Measurements from ENCODE around the gene ORAI3.

The ORAI3 gene

DNA sequence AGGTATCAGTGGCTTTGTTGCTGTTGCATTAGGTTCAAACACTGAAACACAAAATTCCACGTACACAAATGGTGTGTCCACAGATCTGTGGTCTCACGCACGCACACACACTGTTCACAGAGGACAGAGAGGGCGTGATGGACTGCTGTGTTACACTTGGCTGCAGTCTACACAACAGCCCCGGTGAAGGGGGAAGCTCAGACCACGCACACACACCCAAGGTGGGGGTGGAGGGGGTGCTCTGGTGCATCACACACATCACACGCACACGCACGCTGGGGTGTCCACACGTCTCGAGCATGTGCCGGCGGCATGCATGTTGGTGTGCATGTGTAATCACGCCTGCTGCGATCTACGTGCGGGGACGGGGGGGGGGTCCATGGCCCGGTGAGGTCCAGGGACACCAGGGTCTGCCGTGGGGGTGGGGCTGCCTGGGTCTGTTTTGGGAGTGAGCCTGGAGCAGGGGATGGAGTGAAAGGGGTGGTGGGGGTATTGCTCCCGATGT is 43.5 kb downstream of the ORAI3 start:
- DNase-seq (ENCODE audit: low spot score), result no peak

DNA sequence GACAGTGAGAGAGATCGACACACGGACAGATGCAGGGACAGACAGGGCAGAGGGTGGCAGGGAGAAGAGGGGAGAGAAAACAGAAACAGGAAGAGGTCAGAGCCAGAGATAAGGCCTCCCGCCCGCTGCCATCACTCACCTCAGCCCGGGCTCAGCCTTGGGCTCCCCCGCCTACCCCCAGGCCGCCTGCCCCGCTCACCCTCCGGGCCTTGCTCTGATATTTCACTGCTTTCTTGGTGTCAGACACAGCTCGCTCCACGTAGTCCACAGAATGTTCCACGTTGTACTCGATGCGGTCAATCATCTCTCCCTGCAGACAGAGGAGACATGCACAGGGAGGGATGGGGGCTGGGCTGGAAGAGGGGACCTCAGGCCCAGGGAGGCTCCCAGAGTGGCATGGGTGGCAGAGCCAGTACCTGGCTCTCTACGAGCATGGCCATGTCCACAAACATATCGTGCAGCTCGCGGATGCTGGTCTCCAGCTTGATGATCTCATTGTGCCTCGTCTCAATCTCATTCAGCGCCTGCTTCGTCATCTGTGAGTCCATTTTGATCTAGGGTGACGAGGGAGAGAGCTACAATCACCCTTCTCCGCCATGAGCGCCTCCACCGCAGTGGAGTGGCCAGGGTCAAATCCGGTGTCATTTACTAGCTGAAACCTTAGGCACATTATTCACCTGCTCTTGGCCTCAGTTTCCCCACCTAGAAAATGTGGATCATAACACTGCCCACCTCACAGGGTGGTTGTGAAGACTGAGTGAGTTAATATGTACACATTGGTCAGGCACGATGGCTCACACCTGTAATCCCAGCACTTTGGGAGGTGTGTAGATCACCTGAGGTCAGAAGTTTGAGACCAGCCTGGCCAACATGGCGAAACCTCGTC is 44.3 kb downstream of the ORAI3 start:
- DNase-seq (ENCODE audit: low spot score), result no peak

DNA sequence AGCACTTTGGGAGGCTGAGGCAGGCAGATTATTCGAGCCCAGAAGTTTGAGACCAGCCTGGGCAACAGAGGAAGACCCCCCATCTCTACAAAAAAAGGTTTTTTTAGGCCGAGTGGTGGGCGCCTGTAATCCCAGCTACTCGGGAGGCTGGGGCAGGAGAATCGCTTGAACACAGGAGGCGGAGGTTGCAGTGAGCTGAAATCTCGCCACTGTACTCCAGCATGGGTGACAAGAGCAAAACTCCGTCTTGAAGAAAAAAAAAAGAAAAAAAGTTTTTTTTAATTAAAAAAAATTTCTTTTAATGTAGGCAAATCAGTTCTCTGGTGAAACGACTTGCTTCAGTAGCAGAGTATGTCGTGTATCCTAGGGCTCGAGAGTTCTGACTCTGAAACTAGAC is 47.1 kb downstream of the ORAI3 start:
- DNase-seq (ENCODE audit: low spot score), result no peak

DNA sequence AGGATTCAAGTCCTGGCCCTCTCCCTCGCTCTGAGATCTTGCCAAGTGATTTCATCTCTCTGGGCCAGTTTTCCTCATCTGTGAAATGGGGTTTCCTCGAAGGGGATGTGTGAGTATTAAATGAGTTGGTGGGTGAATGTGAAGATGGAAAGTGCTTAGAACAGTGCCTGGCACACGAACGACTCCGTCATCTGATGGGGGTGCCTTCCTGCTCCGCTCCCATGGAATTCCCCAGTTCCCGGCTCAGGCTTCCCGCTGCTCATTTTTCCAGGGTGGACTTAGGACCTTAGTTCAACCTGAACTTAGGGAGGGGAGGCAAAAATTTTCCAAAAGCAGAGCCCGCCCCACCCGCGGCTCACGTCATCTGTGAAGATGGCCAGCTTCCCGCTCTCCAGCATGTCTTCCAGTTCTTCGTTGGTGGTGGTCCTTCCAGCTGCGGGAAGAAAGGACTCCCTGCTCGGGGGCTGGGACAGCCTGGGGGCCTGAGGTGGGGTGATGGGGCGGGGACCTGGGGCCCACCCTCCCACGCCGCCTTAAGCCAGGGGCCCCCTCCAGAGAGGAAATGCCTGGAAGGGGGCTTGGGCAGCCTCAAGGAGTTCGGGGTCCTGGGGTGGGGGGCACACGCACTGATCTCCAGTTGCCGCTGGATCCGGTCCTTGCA is 47.6 kb downstream of the ORAI3 start:
- DNase-seq (ENCODE audit: low spot score), result peak; percentile 41

DNA sequence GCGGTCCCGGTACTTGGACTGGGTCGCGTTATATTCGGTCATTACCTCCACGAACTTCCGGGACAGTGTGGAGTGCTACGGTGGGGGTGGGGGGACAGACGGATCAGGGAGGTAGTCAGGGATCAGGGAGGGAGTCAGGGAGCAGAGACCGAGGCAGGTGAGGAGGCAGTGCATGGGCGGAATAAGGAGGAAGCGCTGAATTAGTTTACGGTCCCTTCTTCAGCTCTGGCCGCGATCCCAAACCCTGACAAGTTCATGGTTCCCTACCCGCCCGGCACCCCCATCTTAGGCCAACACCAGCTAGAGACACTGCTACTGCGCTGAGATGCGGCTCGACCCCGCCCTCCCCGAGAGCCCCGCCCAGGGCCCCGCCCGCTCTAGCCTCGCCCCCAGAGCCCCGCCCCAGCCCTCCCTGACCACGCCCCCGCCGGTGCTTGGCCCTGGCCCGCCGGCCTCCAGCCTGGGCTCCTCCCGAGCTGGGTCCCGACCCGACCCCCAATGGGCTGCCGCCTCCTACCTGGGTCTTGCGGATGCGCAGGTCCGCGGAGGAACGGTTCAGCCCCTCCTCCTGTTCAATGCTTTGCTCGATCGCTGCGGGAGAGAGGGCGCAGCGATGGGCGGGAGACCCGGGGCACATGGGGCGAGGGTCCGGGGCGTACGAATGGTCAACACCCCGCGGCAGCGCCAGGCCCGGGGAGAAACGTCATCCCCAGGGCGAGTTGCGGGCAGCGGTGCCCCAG is 48.3 kb downstream of the ORAI3 start:
- peak; percentile 97 for DNase-seq (ENCODE audit: low spot score)

DNA sequence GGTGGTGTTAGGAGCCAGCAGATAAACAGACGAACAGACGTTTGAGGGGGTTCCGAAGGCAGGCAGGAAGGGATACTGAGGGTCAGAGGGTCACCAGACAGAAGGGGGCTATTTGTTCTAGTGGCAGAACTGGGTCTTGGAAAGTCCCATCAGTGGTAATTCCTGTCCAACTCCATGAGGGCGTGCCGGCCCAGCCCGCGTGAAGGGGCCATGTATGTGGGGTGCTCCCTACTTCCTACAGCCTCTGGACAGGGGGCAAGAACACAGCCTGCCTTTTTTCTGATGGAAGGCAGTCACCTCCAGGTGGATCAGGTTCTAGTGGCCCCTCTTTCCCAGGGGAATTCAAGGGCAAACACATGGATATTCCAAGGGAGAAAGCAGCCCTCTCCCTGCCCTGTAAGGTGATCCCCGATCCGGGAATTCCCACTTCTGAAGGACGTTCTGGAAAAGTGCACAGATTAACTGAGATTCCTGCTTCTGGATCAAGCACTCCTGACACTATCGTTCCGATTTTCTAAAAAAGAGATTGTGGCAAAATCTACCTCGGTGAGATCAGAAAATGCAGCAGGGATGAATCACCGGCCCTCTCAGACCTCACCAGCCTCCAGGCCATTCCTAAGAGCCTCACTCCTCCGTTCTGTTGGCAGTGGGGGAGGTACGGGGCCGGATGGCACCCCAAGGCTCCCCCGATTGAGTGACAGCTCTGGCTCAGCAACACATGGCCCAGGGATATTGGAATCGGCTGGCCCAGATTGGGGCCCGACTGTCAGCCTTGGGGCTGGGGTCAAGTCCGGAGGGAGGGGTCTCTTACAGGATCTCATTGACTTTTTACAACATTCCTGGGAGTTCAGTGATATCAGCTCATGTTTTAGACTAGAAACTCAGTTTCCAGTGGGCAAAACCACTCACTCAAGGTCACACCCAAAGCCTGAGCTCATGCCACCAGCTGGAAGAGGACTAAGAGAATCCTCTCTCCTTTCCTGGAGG is 49.1 kb downstream of the ORAI3 start:
- peak; percentile 91 for DNase-seq (ENCODE audit: low spot score)

DNA sequence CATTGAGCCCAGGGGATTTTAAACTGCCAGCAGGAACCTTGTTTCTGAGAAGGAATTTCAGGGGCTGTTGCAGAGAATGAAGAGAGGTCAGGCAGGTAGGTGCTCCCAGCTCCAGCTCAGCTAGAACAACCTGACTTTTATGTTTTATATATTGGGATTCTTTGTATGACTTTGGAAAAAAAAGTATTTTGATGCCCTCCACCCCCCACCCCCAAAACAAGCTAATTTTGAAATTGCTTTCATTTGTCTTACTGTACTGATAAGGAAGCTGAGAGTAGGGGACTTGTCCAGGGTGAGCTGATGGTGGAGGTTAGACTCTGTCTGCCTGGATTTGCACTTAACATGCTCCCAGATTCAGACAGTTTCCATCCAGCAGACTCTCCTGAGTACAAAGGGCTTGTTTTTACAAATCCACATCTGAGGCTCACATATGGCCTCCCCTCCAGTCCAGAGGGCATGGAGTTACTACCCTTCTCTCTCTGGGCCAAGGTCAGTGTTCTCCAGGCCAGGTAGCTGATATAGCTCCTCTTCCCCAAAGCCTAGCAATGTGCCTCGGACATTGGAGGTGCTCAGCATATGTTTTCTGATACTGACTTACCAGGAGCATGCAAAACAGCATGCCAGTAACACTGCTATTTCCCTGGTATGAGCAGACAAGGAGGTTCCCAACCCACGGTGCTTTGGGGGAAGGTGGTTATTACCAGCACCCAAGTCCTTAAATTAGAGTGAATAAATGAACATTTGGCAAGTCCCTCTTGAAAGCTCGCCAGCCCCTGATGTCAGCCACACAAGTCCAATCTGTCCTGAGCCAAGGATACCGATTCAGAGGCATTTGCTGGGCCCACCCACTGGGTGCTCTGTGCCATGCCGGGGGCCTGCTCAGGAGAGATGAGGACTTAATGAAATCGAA is 50.2 kb downstream of the ORAI3 start:
- no peak for DNase-seq (ENCODE audit: low spot score)

DNA sequence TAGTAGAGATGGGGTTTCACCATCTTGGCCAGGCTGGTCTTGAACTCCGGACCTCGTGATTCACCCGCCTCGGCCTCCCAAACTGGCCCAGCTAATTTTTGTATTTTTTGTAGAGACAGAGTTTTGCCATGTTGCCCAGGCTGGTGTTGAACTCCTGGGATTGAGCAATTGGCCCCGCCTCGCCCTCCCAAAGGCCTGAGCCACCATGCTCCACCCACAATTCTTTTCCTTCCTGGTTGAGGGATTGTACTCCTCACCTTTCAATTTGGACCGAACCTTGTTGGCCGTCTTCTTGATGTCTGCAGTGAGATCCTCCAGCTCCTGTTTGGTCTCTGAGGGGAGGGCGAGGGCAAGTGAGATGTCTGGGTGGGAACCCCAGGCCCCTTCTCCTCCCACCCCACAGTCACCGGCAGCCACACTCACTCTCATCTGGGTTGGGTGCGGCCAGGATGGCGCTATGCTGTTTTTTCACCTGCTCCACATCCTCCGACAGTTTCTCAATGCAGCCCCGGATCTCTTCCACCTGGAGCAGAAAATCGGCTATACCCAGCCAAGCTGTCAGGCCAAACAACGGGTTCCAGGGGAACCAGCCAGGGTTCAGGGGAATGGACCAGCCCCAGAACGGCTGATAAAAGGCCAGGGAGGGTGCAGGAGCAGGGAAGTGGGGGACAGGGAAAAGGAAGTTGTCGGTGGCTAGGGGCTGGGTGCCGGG is 52.0 kb downstream of the ORAI3 start:
- no peak for DNase-seq (ENCODE audit: low spot score)

DNA sequence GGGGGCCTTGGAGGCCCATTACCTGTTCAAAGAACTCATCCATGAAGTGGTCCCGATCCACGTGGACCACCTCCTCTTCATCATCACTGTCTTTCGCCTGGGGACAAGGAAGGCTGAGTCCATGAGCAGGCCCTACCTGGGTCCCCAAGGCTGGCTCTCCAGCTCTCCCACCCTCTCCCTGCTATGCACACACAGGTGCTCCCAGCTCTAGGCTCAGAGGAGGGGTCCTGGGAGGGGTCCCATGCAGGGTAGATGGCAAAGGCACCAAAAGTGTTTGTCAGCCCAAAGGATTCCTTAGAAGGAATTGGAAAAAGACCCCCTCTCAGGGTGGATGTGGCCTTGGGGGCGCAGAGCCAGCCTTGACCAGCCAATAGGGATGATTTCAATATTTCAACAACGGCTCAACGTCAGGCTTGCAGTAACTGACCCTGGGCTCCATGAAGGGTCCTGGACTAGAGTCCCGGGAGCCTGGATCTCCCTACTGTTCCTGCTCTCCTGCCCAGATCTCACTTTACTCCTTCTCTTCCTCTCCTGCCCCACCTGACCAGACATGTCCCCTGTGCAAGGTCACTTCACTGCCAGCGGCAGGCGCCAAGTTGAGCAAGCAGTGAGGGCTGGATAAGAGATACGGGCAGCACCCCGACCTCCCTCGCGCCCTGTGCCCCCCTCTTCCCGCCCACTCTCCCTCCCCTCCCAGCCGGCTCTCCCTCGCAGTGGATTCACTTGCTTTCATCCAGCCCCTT is 52.8 kb downstream of the ORAI3 start:
- no peak for DNase-seq (ENCODE audit: low spot score)

DNA sequence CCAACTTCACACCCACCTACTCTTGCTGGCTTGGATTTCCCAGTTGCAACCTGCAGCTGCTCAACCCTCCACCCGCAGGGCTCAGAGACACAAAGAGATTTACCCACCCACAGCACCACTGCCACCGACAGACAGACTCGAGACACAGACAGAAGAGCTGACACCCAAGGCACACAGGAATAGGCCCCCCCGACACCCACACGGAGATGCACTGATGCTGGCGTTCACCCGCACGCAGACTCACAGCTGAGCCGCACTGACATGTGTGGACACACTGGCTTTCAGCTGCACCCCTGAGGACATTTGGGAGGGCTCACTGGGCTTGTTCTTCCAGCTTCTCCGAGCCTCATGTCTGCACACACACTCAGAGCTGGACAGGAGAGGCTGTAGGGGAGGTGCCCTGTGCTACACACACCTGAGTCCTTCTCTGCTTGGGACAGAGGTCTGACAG is 53.4 kb downstream of the ORAI3 start:
- no peak for DNase-seq (ENCODE audit: low spot score)

DNA sequence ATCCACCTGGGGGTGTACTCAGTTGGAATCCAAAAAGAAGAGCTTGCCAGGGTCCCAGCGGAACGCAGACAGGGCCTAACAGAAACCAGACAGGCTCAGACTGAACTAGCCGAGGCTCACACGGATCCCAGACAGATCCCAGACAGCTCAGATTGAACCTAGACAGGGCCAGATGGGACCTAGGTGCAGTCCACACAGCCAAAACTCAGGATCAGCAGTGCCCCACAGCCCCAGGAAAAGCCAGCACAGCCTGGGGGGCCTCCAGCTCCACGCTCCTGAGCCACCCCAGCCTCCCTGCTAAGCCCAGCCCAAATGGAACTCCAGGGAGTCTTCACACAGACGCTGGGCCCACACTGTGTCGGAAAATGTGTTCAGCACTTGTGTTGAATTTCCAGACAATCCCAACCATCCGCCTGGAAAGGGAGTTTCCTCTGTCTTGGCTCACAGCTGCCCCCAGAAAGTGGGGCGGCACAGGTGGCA is 54.0 kb downstream of the ORAI3 start:
- no peak for DNase-seq (ENCODE audit: low spot score)

DNA sequence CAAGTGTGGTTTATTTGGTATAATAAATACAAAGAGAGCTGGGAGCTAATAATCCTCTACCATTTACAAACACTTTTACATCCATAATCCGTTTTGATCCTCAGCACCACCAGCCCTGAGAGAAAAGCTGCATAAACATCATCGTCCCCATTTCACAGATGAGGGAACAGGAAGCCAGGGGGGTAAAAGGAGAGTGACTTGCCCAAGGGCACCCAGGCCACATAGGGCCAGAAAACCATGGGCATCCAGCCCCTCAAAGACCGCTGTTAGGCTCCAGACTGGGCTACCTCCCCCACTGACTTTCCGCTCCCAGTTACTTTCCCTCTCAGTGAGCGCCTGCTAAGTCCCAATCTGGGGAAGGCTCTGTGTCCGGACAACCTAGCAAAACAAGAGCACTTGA is 54.9 kb downstream of the ORAI3 start:
- no peak for DNase-seq (ENCODE audit: low spot score)

All from AG08395 (cell line).